ENCODE results near the gene NT5C2.

Gene NT5C2

GRCh38 chr10:103095005-103095404 is 98.1 kb downstream of the NT5C2 start:
- Histone ChIP-seq H3K27me3 (replicated peaks) (no peaks in the 10 kb centered on the region), H3K36me3 (replicated peaks) (peaks cover 47% of the 10 kb centered on the region), H3K4me3 (ENCODE audit: low read depth, low read length) (no peak overlapping the region), H3K27ac (no peak overlapping the region)
- in situ Hi-C loops (cut with HindIII; ENCODE audit: low pct_ligation_motif_present, low sequenced_read_pairs), result no loop called here
- no peak for TF ChIP-seq CTCF (IDR thresholded peaks at IDR 0.05; ENCODE audit: low read depth, low read length, missing control alignments)
- no peak for DNase-seq

- DNase-seq, result no peak
- in situ Hi-C loops (cut with HindIII; ENCODE audit: low pct_ligation_motif_present, low sequenced_read_pairs), result no loop called here
- Histone ChIP-seq H3K4me3 (ENCODE audit: low read depth, low read length) (no peak overlapping the region), H3K27me3 (replicated peaks) (no peaks in the 10 kb centered on the region), H3K27ac (no peak overlapping the region), H3K36me3 (replicated peaks) (peaks cover 60% of the 10 kb centered on the region)
- TF ChIP-seq CTCF (IDR thresholded peaks at IDR 0.05; ENCODE audit: low read depth, low read length, missing control alignments), result no peak
Measured at GRCh38 chr10:103090911-103091310, 102.2 kb downstream of the NT5C2 start.

- H3K36me3 ChIP-seq (replicated peaks), result peaks cover 66% of the 10 kb centered on the region
- H3K27ac ChIP-seq, result no peak overlapping the region
- in situ Hi-C loops (cut with HindIII; ENCODE audit: low pct_ligation_motif_present, low sequenced_read_pairs), result no loop called here
- no peak for DNase-seq
- no peaks in the 10 kb centered on the region for H3K27me3 ChIP-seq (replicated peaks)
- no peak overlapping the region for H3K4me3 ChIP-seq (ENCODE audit: low read depth, low read length)
- TF ChIP-seq CTCF (IDR thresholded peaks at IDR 0.05; ENCODE audit: low read depth, low read length, missing control alignments), result no peak
Measured at GRCh38 chr10:103089493-103089892, 103.6 kb downstream of the NT5C2 start.

GRCh38 chr10:103086799-103087198 is 106.3 kb downstream of the NT5C2 start:
- no peak for TF ChIP-seq CTCF (IDR thresholded peaks at IDR 0.05; ENCODE audit: low read depth, low read length, missing control alignments)

GRCh38 chr10:103086261-103086660 is 106.8 kb downstream of the NT5C2 start:
- in situ Hi-C loops (cut with HindIII; ENCODE audit: low pct_ligation_motif_present, low sequenced_read_pairs), result no loop called here
- Histone ChIP-seq H3K36me3 (replicated peaks) (peaks cover 50% of the 10 kb centered on the region), H3K4me3 (ENCODE audit: low read depth, low read length) (no peak overlapping the region), H3K27ac (no peak overlapping the region), H3K27me3 (replicated peaks) (no peaks in the 10 kb centered on the region)
- no peak for TF ChIP-seq CTCF (IDR thresholded peaks at IDR 0.05; ENCODE audit: low read depth, low read length, missing control alignments)
- DNase-seq, result no peak

More at GRCh38 chr10:103086799-103087198, 106.3 kb downstream of the NT5C2 start:
- Histone ChIP-seq H3K4me3 (ENCODE audit: low read depth, low read length) (no peak overlapping the region), H3K27ac (no peak overlapping the region), H3K27me3 (replicated peaks) (no peaks in the 10 kb centered on the region), H3K36me3 (replicated peaks) (peaks cover 53% of the 10 kb centered on the region)
- in situ Hi-C loops (cut with HindIII; ENCODE audit: low pct_ligation_motif_present, low sequenced_read_pairs), result no loop called here
- DNase-seq, result no peak

- in situ Hi-C loops (cut with HindIII; ENCODE audit: low pct_ligation_motif_present, low sequenced_read_pairs), result no loop called here
- no peak overlapping the region for H3K27ac ChIP-seq
- no peak for DNase-seq
- H3K4me3 ChIP-seq (ENCODE audit: low read depth, low read length), result no peak overlapping the region
- TF ChIP-seq CTCF (IDR thresholded peaks at IDR 0.05; ENCODE audit: low read depth, low read length, missing control alignments), result no peak
- no peaks in the 10 kb centered on the region for H3K27me3 ChIP-seq (replicated peaks)
- peaks cover 30% of the 10 kb centered on the region for H3K36me3 ChIP-seq (replicated peaks)
Measured at GRCh38 chr10:103083977-103084320, 109.1 kb downstream of the NT5C2 start.
